HG02610 (cell line): ENCODE measurements around the gene TCFL5.
"Not testable (repeated sequence)": the region's sequence is repeated elsewhere in the genome, so short reads cannot be mapped to it uniquely, and the experiment has no call there.

Experiments used
- ATAC-seq: cut with Tn5 transposase; IDR thresholded peaks from one replicate; pipeline ENCODE4 v1.9.1; 2021; ENCODE audit warnings: mild to moderate bottlenecking, moderate library complexity; ENCODE audit not compliant: unreplicated experiment

The TCFL5 gene

DNA sequence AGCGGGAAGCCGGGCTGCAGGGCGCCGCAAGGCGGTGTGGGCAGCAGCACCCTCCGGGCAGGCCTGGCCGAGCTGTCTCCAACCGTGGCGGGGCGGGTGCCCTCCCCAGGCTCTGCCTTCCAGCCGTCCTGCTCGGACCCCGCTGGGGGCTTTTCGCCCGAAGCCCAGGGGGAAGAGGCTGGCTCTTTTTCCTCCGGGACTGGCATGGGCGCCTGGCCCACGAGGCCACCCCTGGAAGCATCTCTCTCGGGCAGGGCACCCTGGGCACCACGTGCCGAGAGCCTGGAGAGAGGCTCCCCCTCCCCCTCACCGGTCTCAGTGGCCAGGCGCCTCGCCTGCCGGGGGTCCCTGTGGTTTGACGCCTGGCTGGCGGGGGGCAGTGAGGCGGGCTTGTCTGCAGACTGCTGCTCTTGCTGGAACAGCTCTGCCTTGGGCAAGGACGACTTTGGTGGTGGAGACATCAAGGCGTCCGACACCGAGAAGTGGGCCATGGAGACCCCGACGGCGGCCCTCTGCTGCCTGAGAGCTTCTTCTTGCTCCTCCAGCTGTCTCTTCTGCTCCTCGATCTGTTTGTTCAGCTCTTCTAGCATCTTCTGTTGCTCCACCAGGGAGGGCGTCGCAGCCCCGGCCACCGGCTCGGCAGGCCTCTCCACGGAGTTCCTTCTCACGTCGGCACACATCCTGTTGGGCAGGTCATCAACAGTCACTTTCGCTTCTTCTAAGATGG lies 19.5 kb upstream of the TCFL5 start:
- no peak for ATAC-seq

DNA sequence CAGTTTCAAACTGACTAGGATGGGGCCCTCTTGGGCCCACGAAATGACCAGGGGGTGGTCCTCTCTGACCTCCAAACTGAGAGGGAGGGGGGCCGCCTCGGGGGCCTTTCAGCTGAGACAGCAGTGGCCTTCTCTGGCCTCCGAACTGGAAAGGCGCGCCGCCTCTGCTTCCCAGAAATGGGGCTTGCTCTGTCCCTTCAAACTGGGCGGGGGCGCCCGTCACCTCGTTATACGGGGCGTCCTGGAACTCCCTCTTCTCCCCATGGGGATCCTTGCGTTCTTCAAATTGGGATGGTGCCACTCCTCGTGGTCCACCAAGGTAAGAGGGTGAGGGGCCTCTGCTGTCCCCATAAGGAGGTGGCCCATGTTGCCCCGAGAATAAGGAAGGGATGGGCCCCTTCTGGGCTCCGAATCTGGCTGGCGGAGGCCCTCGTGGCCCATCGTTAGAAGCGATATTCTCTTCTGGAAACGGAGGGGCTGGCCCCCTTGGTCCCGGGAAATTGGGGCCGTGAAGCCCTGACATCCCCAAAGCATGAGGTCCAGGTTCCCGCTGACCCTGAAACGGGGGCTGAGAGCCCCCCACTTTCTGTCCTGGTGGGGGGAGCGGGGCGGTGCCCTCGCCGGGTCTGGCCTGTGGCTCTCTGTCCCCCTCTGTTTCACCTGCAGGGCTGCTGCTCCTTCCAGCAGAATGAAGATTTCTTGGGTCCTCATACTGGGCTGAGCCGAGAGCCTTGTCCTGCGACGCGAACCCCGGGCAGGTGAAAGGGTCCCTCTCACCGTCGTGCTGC lies 18.7 kb upstream of the TCFL5 start:
- no peak for ATAC-seq

DNA sequence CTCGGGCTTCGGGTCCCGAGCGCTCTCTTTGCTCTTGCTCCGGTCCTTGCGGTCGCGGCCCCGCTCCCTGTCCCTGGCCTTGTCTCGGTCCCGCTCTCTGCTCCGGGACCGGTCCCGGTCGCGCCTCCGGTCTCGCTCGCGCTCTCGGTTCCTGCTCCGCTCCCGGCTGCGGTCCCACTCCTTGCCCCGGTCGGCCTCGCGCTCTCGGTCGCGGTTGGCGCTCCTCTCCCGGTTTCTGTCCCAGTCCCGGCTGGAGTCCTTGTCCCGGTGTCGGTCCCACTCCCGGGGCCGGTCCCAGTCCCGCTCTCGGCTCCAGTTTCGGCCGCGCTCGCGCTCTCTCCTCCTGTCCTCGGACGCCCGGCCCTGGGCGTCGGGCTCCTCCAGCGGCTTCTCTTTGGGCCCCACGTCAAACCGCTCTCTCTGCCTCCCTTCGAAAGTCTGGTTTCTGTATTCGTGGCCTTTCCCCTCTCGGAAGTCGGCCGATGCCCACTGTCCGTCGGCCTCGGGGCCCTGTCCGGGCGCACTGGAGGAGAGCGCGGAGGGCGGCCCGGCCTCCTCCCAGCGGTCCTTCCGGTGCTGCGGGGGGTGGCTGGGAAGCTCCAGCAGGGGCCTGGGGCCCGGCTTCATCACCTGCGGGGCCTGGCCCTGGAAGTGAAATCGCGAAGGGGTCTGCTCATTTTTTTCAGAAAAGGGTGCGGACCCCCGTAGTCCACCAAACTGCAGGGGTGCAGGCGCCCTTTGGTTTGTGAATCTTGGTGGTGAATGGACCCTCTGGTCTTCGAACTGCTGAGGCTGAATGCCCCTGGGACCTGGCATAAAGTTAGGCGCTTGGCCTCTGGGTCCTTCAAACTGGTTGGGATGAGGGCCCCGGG lies 17.9 kb upstream of the TCFL5 start:
- ATAC-seq, result no peak

DNA sequence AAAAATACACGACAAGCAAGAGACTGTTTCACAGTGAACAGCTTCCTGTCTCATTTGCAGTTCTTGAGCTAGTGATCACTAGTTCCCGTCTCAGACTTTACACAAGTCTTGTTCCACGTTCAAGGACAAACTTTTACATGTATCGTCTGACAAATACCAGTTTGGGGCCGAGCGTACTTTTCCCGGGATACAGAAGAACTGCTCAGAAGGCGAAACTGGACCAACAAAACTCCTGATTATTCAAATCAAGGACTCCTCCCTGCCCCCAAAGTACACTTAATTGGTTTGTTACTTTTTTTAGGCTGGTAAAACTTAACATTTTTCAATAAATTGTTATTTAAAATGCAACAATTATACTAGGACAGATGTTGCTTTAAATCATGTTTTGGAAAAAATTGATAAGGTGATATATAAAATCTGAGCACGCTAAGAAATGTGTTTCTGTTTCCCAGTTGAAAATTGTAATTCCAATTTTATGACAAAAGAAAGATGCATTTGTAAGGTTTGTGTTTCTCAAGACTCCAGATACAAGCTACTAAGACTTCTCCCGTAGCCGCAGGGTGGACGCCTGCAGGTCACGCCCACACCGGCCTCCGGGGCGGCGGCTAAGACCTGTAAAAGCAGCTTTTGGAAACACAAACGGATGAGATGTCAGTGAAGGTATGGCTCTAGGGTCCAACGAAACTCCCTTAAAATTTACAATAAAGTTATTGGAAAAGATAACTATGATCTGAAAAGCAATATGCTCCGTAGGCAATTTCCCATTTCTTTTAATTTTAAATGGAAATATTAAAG lies 16.8 kb upstream of the TCFL5 start:
- no peak for ATAC-seq

DNA sequence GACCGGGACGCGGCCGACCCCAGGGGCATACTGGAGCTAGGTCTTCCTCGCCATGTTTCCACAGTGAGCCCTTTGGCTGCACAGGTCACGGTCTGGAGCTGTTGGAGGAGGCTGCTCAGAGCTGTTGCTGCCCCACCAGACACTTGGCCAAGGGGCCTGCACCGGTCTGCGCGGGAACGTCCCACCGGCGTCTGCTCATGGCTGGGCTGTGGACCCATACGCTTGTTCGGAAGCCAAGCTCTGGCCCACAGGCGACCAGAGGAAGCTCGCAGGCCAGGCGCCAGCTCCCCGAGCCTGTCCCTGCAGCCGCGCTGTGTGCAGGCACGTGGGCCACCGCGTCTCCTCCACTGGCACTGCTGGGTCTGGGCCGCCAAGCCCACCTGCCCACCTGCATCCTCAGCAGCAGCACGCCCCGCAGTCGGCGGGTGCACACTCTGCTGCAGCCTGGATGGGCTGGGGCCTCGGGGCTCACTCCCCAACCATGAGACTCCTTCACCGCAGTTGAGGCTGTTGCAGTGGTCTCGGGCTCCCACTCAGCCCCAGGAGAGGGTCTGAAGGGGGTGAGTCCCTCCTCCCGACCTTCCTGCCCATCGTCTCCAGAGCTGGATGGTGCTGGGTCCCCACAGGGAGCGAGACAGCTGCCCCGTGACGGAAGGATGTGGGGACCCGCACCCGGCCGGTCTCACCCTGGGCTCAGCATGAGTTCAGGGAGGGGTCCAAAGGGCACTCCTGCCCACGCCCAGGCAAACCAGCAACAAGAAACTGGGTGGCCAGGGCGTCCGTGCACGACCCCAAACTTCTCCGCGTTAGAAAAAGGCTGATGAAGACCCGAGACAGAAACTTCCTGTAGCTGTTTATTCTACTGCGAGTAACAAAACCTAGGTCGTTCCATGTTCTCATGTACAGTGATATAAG lies 15.5 kb upstream of the TCFL5 start:
- no peak for ATAC-seq

DNA sequence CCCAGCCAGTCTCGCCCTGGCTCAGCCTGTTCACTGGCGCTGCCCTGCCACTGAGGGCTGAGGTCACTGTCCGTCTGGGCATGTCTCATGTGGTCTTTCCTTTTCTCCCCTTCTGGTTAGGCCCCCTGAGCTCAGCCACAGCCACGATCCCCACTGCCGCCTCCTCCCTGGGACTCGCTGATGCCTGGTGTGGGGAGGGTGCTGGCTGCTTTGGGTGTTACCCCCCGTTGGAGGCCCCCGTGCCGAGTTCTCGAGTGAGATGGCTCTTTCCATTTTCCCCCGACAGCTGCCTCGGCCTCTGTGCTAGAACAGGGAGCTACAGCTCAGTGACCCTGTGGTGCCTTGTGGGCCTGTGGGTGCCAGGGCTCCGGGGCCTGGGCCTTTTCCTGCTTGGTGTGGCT lies 14.9 kb upstream of the TCFL5 start:
- ATAC-seq, result no peak

DNA sequence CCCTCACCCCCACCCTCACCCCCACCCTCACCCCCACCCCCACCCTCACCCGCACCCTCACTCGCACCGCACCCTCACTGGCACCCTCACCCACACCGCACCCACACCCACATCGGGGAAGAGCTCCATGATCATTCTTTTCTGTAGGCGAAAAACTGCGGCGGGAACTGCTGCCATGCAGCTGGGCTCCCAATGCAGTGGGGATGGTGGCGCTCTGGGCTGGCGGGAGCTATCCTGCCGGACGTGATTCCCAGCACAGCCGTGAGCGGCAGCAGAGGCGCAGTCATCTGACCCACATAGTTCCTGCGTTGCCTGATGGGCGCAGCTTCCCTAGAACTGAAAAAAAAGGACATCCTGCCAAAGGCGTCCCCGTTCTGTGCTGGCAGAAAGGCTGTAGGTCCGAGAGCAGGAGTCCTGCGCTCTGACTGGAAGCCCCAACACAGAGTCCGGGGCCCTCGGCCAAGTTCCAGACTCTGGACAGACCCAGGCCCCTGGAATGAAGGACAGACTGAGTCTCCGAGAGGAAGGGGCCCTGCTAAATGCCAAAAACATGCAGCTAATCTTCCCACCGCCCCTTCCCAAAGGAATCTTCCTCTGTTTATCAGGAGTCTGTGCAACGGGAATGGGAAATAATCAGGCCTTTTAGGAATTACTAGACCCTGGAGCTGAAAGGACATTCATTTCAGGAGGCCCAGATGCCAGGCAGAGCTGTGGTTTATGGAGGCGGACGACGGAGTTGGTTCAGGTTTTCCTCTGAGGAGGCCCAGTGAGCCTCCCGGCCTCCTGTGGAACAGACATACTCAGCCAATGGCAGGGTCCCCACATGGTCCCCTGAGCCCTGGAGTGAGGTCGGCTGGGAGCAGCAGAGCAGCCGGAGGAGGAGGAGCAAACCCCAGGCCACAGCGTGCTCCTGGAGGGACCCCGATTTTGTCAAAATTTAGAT lies 14.1 kb upstream of the TCFL5 start:
- ATAC-seq, result no peak

DNA sequence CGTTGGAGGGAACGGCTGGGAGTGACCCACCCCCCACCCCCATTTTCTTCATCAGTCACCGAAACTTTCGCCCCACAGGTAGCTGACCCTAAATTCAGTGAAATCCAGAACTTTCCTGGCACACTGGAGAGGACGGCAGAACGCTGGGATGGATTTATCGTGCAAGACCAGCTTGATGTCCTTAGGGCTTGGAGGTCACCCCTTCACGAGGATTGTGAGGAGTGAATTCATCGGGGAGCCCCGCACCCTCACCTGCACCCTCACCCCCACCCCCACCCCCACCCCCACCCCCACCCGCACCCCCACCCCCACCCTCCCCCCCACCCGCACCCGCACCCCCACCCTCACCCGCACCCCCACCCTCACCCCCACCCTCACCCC lies 13.3 kb upstream of the TCFL5 start:
- no peak for ATAC-seq

DNA sequence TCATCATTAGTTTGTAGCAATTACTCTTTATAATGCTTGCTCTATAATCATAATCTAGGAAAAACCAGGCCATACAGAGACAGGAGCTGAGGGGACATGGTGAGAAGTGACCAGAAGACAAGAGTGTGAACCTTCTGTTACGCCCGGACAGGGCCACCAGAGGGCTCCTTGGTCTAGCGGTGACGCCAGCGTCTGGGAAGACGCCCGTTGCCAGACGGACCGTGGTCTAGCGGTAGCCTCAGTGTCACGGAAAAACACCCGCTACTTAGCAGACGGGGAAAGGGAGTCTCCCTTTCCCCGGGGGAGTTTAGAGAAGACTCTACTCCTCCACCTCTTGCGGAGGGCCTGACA lies 12.0 kb upstream of the TCFL5 start:
- not testable (repeated sequence) for ATAC-seq

DNA sequence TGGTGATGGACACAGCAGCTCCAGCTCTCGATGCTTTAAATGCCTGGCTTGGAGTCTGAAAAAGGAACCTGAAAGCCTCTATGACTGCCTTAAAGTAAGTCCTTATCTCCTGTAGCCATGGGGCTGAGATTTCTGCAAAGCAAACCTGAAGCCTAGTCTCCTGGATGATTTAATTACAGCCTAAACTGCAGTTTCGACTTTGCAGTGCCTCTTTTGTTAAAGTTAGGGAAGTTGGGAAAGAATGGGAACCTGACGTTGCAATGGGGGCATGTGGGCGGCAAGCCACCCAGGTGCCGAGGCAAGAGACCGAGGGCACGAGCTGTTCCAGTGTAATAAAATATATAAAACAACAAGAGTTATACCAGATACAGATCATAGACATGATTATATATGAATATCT lies 11.7 kb upstream of the TCFL5 start:
- ATAC-seq, result no peak

DNA sequence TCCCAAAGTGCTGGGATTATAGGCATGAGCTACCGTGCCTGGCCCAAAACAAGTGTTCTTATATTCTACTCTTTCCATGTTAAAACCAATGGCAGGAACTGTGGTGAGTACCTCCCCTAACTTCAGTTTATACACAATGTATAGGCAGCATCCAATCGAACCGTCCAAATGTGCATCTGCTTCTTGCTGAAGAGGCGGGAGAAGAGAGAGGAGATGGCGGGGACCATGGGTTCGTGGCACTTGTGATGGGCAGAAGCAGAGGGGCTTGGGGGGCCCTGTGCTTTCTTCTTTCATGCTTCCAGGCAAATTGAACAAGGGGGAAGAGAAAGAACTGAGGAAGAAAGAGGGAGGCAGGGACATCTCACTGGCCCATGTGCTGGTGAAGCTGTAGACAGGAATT lies 11.2 kb upstream of the TCFL5 start:
- no peak for ATAC-seq

DNA sequence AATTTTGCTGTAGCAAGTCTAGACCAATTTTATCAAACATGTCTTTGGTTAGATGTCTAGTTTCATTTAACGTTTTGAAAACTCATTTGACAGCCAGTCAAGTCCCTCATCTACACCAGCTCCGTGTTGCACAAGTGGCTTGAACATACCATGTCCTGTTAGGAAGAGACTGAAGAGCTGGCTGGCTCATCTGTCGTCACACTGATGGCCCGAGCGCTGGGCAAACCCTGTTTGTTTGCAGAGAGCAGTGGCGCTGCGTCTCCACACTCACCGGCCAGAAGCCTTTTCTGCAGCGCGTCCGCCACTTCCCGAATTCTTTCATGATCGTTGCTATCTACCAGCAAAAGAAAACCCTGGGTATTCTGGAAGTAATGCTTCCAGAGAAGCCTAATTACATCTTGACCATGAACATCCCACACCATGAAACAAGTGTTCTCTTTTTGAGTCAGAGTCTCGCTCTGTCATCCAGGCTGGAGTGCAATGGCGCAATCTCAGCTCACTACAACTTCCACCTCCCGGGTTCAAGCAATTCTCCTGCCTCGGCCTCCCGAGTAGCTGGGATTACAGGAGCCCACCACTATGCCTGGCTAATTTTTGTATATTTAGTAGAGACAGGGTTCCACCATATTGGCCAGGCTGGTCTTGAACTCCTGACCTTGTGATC lies 10.7 kb upstream of the TCFL5 start:
- ATAC-seq, result no peak

DNA sequence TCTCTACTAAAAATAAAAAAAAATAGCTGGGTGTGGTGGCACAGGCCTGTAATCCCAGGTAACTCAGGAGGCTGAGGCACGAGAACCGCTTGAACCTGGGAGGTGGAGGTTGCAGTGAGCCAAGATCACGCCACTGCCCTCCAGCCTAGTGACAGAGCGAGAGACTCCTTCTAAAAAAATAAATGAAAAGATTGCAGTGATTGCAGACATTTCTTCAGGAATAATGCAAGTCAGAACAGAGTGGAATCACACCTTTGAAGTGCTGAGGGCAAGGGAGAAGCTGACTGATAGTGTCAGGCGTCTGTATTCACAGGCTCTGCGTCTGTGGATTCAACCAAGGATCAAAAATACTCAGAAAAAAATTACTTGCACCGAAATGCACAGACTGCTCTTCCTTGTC lies 2.6 kb upstream of the TCFL5 start:
- ATAC-seq, result no peak

DNA sequence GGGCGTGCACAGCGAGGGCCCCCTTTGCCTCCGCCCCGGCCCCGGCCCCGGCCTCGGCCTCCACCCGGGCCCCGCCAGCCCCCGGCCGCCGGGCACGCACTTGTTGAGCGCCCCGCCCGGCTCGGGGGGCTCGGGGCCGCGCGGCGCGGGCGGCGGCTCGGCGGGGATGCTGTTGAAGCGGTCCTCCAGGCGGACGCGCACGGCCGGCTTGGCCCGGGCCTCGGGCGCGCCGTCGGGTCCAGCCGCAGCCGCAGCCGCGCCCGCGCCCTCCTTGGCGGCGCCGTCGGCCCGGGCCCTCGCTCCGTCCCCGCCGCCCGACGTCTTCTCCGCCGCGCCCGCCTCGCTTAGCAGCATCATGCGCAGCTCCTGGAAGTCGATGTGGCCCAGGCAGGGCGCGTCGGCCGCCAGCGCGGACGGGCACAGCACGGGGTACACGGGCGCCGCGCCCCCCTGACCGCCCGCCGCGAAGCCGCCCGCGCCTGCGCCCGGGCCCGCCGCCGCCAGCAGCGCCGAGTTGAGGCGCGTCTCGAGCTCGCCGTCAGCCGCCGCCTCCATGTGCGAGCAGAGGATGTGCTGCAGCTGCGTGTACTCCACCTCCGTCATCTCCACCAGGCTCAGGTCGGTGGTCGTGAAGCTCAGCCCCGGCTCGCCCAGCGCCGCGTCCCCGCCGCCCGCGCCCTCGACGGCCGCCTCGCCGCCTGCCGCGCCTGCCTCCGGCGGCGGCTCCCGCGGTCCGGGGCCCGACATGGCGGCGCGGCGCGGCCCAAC lies 514 bp downstream of the TCFL5 start:
- peak; percentile 23 for ATAC-seq

DNA sequence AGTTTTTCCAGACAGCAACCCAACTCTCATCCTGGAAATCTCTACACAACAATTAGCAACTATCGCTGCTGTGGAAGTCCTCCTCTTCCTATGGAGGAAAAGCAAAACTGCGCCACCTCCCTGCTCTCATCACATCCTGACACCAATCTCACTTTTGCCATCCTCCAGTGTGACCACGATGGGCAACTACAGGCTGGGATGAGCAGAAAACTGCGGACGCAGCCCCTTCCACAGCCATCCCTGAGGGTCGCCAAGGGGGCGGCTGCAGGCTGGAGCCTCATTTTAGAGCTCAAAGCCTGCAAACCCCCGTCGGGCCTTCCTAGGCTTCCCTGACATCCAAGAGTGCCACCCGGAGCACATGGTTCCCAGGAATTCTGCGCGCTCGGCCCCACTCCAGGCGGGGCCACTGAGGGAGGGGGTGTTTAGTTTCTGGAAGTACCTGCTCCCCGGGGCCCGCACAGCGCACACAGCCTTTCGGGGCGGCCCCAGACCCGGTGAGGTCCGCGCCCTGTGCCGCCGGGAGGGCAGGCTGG lies 1.2 kb downstream of the TCFL5 start:
- no peak for ATAC-seq

DNA sequence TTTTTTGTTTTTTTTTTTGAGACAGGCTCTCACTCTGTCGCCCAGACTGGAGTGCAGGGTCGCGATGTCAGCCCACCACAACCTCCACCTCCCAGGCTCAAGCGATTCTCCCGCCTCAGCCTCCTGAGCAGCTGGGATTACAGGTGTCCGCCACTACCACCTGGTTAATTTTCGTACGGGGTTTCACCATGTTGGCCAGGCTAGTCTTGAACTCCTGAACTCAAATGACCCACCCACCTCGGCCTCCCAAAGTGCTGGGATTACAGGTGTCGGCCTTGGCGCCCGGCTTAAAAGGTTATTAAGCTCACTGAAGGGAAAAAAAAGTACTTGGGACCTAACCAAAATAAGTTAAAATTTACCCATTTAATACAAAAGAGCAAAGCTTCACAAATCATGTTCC lies 1.9 kb downstream of the TCFL5 start:
- ATAC-seq, result no peak
